ENCODE measurements around the gene TMEM9. TPM values are rescaled to one million over a fixed set of nuclear protein-coding genes. Genes with fewer than 3 reads are reported as not detected.

TMEM9 gene
- total RNA-seq, 2 donors from 2014 or later, result 131 to 164 TPM

GRCh38 chr1:201176940-201177339, 22.7 kb upstream of the TMEM9 start:
- 70% methylated on average over 2 of the region's 2 CpGs for WGBS
- intact Hi-C loops (cut with DNase I), result no loop called here
- H3K4me1 ChIP-seq (replicated peaks), result no peaks in the 10 kb centered on the region
- H3K27me3 ChIP-seq (replicated peaks; ENCODE audit: insufficient read depth), result no peaks in the 10 kb centered on the region
- H3K4me3 ChIP-seq, result no peak overlapping the region
- H3K36me3 ChIP-seq, result no peaks in the 10 kb centered on the region
- H3K9me3 ChIP-seq, result no peaks in the 10 kb centered on the region
- TF ChIP-seq POLR2A (IDR thresholded peaks at IDR 0.05), result no peak
- TF ChIP-seq CTCF (IDR thresholded peaks at IDR 0.05), result no peak
- TF ChIP-seq POLR2AphosphoS5 (IDR thresholded peaks at IDR 0.05), result no peak
- H3K27ac ChIP-seq, result no peak overlapping the region
- no peak for DNase-seq (ENCODE audit: low spot score)

GRCh38 chr1:201175820-201176500, 21.7 kb upstream of the TMEM9 start:
- intact Hi-C loops (cut with DNase I), result no loop called here
- 92% methylated on average over 7 of the region's 7 CpGs for WGBS
- H3K27ac ChIP-seq, result no peak overlapping the region
- TF ChIP-seq CTCF (IDR thresholded peaks at IDR 0.05) (no peak), POLR2A (IDR thresholded peaks at IDR 0.05) (no peak), POLR2AphosphoS5 (IDR thresholded peaks at IDR 0.05) (no peak)
- H3K4me3 ChIP-seq, result no peak overlapping the region
- H3K4me1 ChIP-seq (replicated peaks), result no peaks in the 10 kb centered on the region
- DNase-seq (ENCODE audit: low spot score), result no peak
- H3K36me3 ChIP-seq, result no peaks in the 10 kb centered on the region
- no peaks in the 10 kb centered on the region for H3K9me3 ChIP-seq
- H3K27me3 ChIP-seq (replicated peaks; ENCODE audit: insufficient read depth), result no peaks in the 10 kb centered on the region

GRCh38 chr1:201173736-201174135, 19.5 kb upstream of the TMEM9 start:
- 48% methylated on average over 1 of the region's 1 CpG for WGBS
- Histone ChIP-seq H3K4me3 (no peak overlapping the region), H3K27me3 (replicated peaks; ENCODE audit: insufficient read depth) (no peaks in the 10 kb centered on the region), H3K4me1 (replicated peaks) (no peaks in the 10 kb centered on the region), H3K36me3 (no peaks in the 10 kb centered on the region), H3K27ac (no peak overlapping the region), H3K9me3 (no peaks in the 10 kb centered on the region)
- DNase-seq (ENCODE audit: low spot score), result no peak
- intact Hi-C loops (cut with DNase I), result no loop called here
- no peak for TF ChIP-seq CTCF (IDR thresholded peaks at IDR 0.05)
- TF ChIP-seq POLR2A (IDR thresholded peaks at IDR 0.05), result no peak
- no peak for TF ChIP-seq POLR2AphosphoS5 (IDR thresholded peaks at IDR 0.05)

- H3K36me3 ChIP-seq, result no peaks in the 10 kb centered on the region
- H3K4me3 ChIP-seq, result no peak overlapping the region
- intact Hi-C loops (cut with DNase I), result no loop called here
- TF ChIP-seq POLR2AphosphoS5 (IDR thresholded peaks at IDR 0.05) (no peak), POLR2A (IDR thresholded peaks at IDR 0.05) (no peak), CTCF (IDR thresholded peaks at IDR 0.05) (no peak)
- H3K4me1 ChIP-seq (replicated peaks), result no peaks in the 10 kb centered on the region
- H3K27me3 ChIP-seq (replicated peaks; ENCODE audit: insufficient read depth), result no peaks in the 10 kb centered on the region
- H3K9me3 ChIP-seq, result no peaks in the 10 kb centered on the region
- DNase-seq (ENCODE audit: low spot score), result no peak
- 88% methylated on average over 4 of the region's 4 CpGs for WGBS
- no peak overlapping the region for H3K27ac ChIP-seq
Measured at GRCh38 chr1:201172999-201173610, 18.8 kb upstream of the TMEM9 start.

GRCh38 chr1:201172326-201172725, 18.1 kb upstream of the TMEM9 start:
- no peak for DNase-seq (ENCODE audit: low spot score)
- no peaks in the 10 kb centered on the region for H3K27me3 ChIP-seq (replicated peaks; ENCODE audit: insufficient read depth)
- H3K27ac ChIP-seq, result no peak overlapping the region
- H3K4me3 ChIP-seq, result no peak overlapping the region
- WGBS, result 69% methylated on average over 4 of the region's 4 CpGs
- no peaks in the 10 kb centered on the region for H3K36me3 ChIP-seq
- TF ChIP-seq CTCF (IDR thresholded peaks at IDR 0.05) (no peak), POLR2A (IDR thresholded peaks at IDR 0.05) (no peak), POLR2AphosphoS5 (IDR thresholded peaks at IDR 0.05) (no peak)
- no peaks in the 10 kb centered on the region for H3K9me3 ChIP-seq
- intact Hi-C loops (cut with DNase I), result no loop called here
- no peaks in the 10 kb centered on the region for H3K4me1 ChIP-seq (replicated peaks)
